ENCODE data around the gene ITGA11.

DNA sequence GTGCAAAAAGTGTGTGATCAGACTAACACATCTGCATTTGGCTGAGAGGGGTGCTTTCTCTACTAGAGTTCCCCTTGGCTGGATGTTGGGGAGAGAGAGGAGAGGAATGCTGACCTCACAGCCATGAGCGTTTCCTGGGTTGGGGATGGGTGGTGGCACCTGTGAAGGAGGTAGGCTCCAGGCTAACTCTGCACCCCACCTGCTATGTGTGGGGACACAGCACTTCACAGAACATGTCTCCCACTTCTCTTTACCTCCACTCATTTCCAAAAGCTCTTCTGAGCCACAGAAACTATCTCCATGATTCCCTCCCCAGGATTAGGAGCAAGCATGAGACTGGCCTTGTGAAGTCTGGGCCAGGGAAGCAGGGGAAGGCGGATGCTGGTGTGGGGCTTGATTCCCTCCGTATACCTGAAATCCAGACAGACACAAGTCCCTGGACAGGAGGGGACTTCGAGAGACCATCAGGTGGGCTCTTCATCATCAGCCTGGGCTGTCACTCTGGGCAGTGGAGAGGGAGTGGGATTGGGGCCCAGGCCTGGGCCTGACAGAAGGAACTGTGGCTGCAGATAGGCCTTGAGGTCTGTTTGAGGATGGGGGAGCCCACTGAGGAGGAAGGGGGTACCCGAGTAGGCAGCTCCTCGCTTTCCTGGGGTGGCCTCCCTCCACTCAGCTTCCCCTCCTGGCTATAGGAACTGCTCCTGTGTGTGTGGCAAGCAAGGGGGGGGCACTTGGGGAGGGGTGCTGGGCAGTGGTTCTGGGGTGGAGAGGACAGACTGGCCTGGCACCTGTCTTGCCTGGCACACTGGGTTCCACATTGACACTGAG lies 113.7 kb downstream of the ITGA11 start:
- TF ChIP-seq, protein P1, sequence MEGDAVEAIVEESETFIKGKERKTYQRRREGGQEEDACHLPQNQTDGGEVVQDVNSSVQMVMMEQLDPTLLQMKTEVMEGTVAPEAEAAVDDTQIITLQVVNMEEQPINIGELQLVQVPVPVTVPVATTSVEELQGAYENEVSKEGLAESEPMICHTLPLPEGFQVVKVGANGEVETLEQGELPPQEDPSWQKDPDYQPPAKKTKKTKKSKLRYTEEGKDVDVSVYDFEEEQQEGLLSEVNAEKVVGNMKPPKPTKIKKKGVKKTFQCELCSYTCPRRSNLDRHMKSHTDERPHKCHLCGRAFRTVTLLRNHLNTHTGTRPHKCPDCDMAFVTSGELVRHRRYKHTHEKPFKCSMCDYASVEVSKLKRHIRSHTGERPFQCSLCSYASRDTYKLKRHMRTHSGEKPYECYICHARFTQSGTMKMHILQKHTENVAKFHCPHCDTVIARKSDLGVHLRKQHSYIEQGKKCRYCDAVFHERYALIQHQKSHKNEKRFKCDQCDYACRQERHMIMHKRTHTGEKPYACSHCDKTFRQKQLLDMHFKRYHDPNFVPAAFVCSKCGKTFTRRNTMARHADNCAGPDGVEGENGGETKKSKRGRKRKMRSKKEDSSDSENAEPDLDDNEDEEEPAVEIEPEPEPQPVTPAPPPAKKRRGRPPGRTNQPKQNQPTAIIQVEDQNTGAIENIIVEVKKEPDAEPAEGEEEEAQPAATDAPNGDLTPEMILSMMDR (conservative IDR thresholded peaks at IDR 0.05; ENCODE audit: low read depth, low read length): no peak
- no peak for TF ChIP-seq SMC3 (IDR thresholded peaks at IDR 0.05; ENCODE audit: low read depth, low read length)
- TF ChIP-seq RCOR1 (IDR thresholded peaks at IDR 0.05; ENCODE audit: insufficient replicate concordance, low read length): no peak
- no peak for TF ChIP-seq POLR2A (IDR thresholded peaks at IDR 0.05; ENCODE audit: low read depth, low read length)
- no peak for TF ChIP-seq BHLHE40 (IDR thresholded peaks at IDR 0.05; ENCODE audit: low read depth, low read length)
- TF ChIP-seq RAD21 (IDR thresholded peaks at IDR 0.05; ENCODE audit: low read length): no peak
- TF ChIP-seq CEBPB (IDR thresholded peaks at IDR 0.05; ENCODE audit: low read depth, low read length): no peak
- no peak for TF ChIP-seq NFE2L2 (IDR thresholded peaks at IDR 0.05; ENCODE audit: low read depth, low read length)
- no peak for TF ChIP-seq FOS (IDR thresholded peaks at IDR 0.05; ENCODE audit: low read depth, low read length)

All from IMR-90 (cell line).